Left cardiac atrium (tissue), 4 donors: ENCODE results near the gene PXT1. TPM values are rescaled to one million over a fixed set of nuclear protein-coding genes. Genes with fewer than 3 reads are reported as not detected.

ENCODE experiments used
- ATAC-seq, 2 donors: fragments of 200-7000 bp; cut with Tn5 transposase; one replicate each; pipeline ENCODE4 v1.9.1; 2020; ENCODE audit warnings: mild to moderate bottlenecking in 2 of 2, moderate library complexity in 2 of 2
- DNase-seq: peaks from one replicate; pipeline ENCODE4 v3.0.0-alpha.2; 2020
- intact Hi-C, 2 donors: fragments of 100-400 bp; cut with DNase I; formaldehyde crosslinking; loops; one replicate each; pipeline versions ENCODE4 v1.14.1 to v1.15.1; 2022 to 2023
- total RNA-seq, 2 donors: library from RNA; stranded (reverse); fragmentation: NEBNext Ultra II Directional; extraction: Animal tissue kit (Norgen Biotek cat#: 25700); gene quantifications; one replicate each; pipeline ENCODE4 v1.2.1, GENCODE V29; 2021
- donor health status: DM: no; HTN: yes; CAD: no.
- donor health status: DM: no; HTN: yes; CAD: no; lungs with severe emphysema.
- donor health status: DM: yes; HTN: yes; CAD: no.
- donor health status: Dilated cardiomyopathy.

The PXT1 gene
- total RNA-seq, 2 donors from 2014 or later: 0.26 TPM; not detected in 1

DNA sequence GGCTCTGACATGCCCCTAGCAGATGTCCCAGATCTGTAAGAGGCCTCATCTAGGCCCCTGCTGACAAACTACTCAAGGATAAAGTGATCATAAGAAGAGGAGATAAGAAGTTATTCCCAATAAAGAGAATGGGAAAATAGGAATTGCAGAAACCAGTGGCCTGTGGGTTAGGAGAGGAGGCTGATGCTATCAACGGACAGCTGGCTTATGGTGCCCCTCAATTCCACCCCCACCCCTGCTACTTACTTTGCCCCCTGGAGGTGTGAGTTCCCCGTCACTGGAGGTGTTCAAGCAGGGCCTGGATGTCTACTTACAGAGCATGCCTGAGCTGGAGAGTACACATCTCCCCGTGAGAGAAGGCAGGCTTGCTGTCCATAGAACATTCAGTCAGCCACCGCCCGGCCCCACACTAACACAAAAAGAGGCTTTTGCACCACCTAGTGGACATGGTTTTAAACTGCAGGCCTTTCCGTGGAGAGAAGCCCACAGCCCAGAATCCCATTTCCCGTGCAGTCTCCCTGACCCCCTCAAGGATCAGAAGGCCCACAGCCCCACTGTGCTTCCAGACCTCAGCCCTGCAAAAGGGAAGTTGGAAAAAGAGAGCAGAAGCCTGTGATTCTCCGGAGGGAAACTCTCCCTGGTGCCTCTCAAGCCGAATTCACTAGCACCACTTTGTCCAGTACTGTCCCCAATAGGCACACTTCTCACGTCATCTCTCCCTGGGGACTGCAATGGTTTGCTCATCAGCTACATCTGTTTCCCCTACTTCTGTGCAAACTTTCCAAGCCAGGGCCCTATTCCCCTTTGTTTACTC lies 82.2 kb downstream of the PXT1 start:
- peak; percentile 84 for DNase-seq
- intact Hi-C loops: loop anchor here (1.0 to 5.0 kb wide), 2 partner anchors 58 kb away; no protein-coding TSS in a partner anchor
- peak; percentile 88 to 91 for ATAC-seq

DNA sequence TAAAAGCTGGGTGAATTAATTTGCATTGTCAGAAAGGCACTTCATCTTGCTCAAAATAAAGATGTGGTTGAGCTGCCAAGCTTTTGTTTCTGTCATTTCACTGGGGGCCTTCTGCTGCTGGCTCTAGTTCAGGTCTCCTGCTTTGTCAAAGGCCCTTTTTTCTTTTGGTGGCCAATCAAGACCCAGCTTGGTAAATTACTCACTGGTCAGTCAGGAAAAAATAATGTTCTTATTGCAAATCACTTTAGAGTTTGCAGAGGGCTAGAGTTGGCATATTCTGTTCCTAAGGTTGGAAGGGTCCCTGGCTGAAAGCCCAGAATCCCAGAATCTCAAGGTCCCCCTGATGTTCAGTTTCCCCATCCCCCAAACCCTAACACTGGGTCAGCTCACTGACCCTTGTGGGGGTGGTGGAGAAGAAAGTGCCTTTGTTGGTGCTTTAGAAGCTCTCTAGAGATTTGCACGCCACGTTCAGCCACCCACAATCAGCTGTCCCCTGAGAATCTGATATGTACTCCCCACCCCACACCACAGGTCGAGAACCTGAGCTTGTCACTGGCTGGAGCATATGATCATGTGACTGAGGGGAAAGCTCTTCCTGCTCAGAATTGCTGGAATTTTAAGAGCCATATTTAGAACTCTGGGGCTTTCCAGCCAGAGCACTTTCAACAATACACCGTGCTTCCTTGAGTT lies 84.3 kb downstream of the PXT1 start:
- intact Hi-C loops: loop anchor here in 1 of 2 donors (5.0 kb wide), 1 partner anchor 231 kb away; no protein-coding TSS in a partner anchor
- DNase-seq: no peak
- peak; percentile 22 to 53 for ATAC-seq

DNA sequence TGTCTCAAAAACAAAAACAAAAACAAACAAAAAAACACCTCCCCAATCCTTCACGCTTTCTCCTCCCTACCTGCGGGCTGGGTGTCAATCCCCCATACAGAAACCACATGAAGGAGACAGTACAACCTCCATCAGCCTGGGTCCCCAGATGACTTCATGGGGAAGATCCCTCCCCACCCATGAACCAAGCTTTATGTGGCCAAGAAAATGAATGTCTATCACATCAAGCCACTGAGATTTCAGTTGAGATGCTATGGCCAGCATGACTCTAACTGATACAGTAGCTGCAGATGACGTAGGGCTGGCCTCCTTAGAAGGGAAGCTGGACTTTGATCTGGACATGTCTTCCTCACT lies 84.8 kb downstream of the PXT1 start:
- intact Hi-C loops: loop anchor here in 1 of 2 donors (5.0 kb wide), 1 partner anchor 231 kb away; no protein-coding TSS in a partner anchor
- ATAC-seq (no peak), DNase-seq (no peak)

DNA sequence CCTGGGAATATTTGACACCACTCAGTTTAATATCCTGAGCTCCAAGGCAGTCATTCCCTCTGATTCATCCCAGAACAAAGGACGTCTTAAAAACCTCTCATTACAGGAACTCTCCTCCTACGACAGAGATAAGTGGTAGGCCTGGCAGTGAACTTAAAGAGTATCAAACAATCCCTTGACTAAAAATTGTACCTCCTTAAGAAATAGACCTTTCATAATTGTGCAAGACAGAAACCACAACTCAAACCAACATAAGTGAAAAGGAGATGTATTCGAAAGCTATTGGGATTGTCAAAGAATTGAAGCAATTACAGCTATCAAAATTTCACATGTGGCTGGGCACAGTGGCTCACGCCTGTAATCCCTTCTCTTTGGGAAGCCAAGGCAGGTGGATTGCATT lies 86.8 kb downstream of the PXT1 start:
- no peak for ATAC-seq
- intact Hi-C loops: loop anchor here in 1 of 2 donors (5.0 kb wide), 1 partner anchor 229 kb away; no protein-coding TSS in a partner anchor
- DNase-seq: no peak

DNA sequence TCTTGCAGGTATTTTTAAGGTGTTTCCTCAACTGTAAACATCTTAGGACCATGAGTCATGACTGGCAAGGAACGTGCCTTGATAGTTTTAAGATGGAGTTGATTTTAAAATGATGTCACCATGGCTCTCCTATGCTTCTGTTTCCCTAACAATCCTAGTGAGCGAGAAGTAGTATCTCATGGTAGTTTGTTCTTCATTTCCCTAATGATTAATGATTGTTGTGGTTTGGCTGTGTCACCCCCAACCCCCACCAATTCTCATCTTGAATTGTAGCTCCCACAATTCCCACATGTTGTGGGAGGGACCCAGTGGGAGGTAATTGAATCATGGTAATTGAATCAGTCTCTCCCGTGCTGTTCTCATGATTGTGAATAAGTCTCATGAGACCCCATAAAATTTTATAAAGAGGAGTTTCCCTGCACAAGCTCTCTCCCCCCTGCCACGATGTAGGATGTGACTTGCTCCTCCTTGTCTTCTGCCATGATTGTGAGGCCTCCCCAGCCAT lies 89.2 kb downstream of the PXT1 start:
- intact Hi-C loops: no loop called here
- ATAC-seq: no peak
- DNase-seq: no peak

DNA sequence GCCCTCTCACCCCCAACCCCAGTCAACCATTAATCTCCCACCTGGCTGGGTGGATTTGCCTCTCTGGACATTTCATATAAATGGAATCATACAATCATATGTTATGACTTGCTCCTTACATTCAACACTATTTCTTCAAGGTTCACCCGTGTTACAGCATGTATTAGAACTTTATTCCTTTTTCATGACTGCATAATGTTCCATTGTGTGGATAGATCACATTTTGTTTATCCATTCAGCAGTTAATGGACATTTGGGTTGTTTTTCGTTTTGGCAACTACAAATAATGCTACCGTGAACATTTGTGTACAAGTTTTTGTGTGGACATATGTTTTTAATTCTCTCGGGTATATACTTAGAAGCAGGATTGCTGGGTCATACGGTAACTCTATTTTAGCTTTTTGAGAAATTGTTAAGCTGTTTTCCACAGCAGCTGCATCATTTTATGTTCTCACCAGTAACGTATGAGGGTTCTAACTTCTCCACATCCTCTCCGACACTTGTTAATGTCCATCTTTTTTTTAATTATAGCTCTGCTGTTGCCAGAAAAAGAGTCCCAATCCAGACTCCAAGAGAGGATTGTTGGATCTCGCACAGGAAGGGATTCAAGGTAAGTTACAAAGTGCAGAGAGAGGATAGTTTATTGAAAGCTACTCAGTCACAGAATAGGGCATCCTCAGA lies 90.0 kb downstream of the PXT1 start:
- no peak for DNase-seq
- intact Hi-C loops: no loop called here
- no peak for ATAC-seq

DNA sequence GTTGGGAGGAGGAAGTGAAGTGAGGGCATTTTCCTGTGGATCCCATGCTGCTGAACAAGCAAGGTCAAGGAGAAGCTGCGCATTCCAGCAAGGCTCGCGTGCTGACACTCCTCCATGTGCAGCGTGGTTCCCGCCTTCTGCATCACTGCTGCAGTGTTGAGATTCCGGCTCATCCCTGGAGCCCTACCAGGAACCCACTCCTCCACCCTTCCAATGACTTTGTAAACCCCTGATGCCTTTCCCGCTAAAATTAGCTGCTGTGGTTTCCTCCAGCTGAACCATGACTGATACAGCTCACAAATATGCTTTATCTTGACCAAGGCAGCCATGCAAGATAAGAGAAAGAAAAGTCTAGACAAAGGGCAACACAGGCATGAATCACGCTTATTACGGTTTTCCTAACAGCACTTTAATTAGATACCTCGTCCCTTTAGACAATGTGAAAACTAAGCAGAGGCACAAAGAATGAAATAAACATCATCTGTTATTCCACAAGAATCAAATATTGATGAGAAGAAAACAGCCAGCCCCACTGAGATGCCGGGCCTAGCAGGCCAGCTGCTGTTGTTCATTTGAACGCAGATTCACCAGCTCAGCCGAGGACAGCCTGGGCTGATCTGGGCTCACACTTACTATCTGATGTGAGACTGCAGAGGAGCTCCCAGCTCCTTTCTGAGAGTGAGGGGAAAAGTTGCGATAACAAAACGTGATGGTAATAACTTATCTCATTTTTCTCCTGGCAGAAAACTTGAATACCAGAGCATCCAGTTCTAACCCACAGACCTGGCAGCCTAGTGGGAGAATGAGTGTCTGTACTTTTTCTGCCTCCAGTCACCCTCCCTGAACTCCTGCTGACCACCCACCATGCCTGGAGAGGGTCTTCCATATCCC lies 91.7 kb downstream of the PXT1 start:
- intact Hi-C loops: no loop called here
- ATAC-seq (peak; percentile 60 to 95), DNase-seq (peak; percentile 74)

DNA sequence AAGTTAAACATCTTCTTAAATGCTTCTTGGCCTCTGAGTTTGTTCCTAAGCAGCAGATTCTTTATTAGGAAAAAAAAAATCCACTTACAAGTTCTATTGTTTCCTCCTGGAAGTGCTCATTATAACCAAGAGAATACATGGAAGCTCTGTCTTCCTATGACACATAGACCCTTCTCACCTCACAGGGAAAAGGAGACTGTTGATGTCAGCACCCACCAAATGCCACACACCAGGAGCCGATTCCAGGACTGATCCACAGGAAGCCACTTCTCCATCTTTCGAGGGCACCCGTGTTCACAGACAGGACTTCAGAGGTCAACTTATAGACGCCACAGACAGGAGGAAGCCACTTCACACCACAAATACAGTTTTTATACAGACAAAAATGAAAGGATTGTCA lies 92.6 kb downstream of the PXT1 start:
- intact Hi-C loops: no loop called here
- ATAC-seq (no peak), DNase-seq (no peak)

DNA sequence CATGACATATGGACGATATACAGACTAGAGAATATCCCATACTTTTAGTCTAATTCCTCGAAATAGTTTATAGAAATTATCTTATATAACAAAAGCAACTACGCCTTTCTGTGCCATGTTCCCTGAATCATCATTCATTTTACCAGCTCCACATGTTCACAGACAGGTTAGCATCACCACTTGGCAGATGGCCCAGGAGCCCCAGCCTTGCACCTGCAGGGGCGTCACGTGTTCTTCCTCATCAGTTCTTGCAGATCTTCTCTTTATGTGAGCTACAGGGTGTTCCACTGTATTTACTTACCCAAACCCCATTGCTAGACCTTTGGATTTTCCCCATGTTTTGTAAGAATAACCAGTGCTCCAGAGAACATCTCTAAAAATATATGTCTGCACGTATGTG lies 93.4 kb downstream of the PXT1 start:
- no peak for DNase-seq
- ATAC-seq: no peak

DNA sequence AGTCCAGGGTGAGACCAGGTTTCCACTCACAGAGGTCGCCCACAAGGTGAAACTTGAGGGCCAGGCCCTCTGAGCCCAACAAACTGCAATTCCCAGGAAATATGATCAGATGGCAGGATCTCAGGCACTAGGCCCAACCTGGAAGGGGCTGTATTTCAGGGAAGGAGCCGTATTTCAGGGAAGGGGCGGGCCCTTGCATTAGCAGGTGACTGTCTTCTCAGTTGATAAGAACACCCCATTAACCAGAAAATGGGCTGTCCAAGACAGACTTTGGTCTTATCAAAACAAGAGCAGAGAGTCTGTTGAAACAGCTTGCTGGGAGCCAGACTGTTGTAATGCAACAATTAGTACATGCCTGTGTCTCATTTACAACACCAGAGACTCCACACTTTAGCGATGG lies 95.0 kb downstream of the PXT1 start:
- intact Hi-C loops: no loop called here
- peak; percentile 1 to 8 for ATAC-seq
- DNase-seq: no peak

More for the DNA sequence above, 93.4 kb downstream of the PXT1 start:
- intact Hi-C loops: no loop called here

DNA sequence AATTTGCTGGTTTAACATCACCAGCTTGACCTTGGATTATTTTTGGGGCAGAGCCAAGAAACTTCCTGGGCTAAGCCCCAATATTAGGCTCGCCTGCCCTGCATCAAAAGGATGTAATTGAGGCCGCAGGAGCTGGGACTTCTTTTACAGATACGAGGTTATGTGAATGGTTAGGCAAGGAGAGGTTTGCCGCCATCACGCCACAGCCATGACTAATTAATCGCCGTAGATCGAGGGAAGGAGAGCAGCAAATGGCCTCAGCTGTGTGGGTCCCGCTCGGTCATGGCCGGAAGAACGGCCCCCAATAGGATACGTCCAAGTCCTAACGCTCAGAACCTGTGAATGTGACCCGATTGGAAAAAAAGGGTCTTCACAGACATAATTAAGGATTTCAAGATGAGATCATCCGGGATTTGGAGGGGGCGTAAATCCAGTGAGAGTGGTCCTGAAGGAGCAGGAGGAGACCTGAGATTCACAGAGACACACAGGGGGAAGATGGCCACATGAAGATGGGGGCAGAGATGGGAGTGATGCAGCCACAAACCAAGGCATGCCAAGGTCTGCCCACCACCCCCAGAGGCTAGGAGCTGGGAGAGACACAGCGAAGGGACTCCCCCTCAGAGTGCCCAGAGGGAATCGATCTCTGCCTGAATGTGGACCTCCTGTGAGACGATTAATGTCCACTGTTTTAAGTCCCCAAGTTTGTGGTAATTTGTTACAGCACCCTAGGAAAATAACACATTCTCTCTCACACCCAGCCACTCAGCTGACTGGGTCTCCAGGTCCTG lies 96.0 kb downstream of the PXT1 start:
- ATAC-seq: no peak
- intact Hi-C loops: no loop called here

DNA sequence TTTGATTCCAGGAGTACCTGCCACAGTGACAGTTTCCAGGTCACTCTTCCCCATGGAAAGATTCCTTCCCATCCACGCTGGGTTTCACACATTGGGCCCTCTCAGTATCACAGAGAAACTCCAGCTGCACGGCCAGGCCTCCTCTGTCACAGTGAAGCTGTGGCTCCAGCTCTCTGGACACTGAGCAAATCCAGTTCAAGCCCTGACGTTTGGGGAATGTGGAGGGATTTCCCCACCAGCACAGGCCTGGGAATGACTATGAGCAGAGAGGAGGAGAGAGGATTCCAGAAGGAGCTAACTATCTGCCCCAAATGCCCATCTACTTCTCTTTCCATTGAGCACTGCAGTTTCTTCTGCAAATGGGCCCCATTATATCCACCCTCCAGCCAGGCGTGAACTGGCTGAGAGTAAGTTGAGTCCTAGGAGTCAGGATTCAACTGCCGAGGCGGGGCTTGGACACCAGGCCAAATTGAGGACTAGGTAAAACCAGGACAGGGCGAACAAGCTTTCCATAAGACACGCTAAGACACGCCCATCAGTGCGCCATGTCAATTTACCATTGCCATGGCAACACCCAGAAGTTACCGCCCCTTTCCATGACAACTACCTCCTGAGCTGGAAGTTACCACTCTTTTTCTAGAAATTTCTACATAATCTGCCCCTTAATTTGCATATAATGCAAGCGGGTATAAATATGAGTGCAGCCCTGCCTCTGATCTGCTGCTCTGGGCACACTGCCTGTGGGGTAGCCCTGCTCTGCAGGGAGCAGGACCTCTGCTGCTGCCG lies 96.8 kb downstream of the PXT1 start:
- intact Hi-C loops: no loop called here
- DNase-seq: no peak
- no peak for ATAC-seq

More for the DNA sequence above, 96.0 kb downstream of the PXT1 start:
- no peak for DNase-seq

DNA sequence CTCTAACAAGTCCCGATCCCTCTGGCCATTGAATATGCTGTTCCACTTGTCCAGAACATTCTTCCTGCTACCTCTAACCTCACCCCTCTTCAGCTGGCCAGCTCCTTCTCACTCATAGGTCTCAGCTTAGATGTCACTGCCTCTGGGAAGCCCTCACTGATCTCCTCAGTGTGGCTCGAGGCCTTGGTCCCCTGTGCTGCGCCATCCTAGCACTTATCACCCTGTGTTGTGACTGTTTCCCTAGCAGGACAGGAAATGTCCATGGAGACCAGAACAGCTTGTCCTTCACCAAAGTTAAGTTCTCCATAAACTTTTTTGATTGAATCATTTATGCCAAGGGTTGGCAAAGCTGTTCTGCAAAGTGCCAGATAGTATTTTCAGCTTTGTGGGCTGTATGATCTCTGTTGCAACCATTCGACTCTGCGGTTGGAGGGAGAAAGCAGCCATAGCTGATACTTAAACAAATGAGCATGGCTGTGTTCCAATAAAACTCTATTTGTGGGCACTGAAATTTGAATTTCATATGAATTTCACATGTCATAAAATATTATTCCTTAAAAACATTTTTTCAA lies 99.5 kb downstream of the PXT1 start:
- intact Hi-C loops: no loop called here
- ATAC-seq: no peak
- DNase-seq: no peak

DNA sequence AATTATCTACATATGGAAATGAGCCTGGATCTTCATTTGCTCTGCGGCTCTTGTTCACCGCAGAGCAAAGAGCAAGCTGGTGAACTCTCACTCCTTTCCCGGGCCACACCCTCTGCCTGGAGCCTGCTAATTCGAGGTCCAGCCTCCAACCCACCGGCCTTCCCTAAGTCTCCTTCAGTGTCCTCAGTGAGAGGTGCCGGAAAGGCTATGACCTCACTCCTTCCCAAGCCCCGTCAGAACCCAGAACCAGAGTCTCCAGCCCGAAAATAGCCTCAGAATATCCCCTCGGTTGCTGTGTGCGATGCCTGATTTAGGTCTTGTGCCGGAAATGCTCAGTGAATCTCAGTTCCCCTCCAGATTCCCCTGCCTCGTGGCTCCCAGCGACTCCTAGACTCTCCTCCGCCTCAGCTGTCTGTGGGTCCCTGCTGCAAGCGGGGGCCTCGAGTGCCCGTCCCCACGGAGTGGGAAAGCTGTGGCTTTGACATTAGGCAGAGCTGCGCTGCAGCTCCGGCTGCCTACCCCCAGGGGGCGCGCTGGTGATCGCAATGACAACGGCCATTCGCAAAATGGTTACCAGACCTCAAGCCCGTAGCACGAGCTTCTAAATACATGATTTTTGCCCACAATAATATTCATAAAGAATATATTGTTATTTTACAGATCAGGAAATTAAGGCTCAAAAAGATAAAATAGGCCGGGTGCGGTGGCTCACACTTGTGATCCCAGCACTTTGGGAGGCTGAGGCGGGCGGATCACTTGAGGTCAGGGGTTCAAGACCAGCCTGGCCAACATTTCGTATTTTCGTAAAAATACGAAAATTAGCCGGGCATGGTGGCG lies 101.8 kb downstream of the PXT1 start:
- peak; percentile 82 to 87 for ATAC-seq
- intact Hi-C loops: no loop called here
- peak; percentile 81 for DNase-seq
